Activated T-cell treated with anti-CD3 and anti-CD28 coated beads, Interleukin-2, amount 50 U/mL, for 48 hours (primary cell): ENCODE data around the gene NADK2.

Experiments
- DNase-seq, 2 experiments: peaks; one replicate each; pipeline ENCODE4 v3.0.0-alpha.2; 2020

NADK2 gene

GRCh38 chr5:36156619-36157018 is 85.1 kb downstream of the NADK2 start:
- DNase-seq, result no peak

DNA sequence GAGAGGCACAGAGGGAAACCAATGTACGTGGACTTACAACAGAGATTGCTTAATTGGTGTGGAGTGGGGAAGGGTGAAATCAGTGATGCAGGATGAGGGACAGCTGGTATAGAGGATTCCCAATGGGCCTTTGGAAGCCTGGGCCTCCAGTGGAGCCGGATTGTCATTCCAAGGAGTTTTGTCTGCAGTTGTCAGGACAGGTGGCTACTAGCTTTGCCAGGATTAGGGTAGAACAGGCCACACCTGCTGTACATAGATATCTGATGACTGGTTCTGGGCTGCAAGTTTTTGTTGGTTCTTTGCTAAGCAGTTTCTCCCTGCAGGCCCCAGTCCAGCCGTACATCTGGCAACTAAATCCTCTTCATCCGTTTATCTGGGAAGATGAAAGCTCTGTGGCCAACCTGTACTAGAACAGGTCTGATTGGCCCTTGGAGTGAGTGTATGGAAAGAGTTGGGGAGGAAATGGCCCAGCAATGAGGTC is 85.6 kb downstream of the NADK2 start:
- no peak for DNase-seq

GRCh38 chr5:36155291-36155690 is 86.4 kb downstream of the NADK2 start:
- DNase-seq, result no peak

- DNase-seq, result no peak
These were observed 88.0 kb downstream of the NADK2 start for GRCh38 chr5:36153726-36154125.

DNA sequence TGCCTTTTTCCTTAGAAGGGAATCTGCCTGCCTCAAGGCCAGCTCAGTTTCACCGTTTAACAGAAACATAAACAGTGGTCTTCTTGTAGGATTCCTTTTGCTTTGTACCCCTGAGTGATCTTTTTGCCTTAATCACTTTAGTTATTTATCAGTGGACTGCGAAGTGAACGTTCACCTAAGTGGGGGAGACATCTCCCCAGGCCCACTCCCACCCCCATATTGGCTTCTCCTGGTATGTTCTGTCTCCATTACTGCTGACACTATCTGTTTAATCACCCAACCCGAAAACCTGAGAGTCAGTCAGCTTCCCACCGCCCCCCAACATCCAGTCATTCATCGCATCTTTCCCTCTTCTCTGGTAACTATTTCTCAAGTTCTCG is 88.4 kb downstream of the NADK2 start:
- DNase-seq, result no peak

GRCh38 chr5:36152324-36153297 is 89.1 kb downstream of the NADK2 start:
- peak; percentile 26 to 28 for DNase-seq

- peak; percentile 97 for DNase-seq
These were observed 90.0 kb downstream of the NADK2 start, which contains the start of the genes LMBRD2 and SKP2 for GRCh38 chr5:36151434-36152323. TSS of gene LMBRD2 (minus strand) at chr5:36151887. CDS start at chr5:36143349, 8,538 bp downstream. TSS of gene SKP2 (plus strand) at chr5:36152111. CDS start at chr5:36152263, 152 bp downstream.

GRCh38 chr5:36150676-36151433 is 90.9 kb downstream of the NADK2 start:
- DNase-seq, result peak; percentile 58 to 71

DNA sequence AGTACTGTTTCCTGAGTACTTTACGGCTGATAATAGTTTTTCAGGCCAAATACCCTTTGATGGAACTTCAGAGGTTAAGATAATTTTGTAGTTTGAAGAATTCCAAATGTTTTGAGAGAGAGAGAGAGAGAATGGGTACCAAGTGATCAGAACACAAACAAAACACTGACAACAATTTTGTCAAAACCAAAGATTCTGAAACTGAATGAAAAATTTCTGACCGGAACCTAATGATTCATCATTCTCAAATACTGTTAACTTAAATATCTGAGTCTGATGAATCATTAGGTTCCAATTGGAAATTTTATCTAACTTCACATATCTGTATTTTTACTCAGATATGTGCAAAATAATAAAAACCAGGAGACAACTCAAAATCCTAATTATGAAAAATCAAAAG is 94.0 kb downstream of the NADK2 start:
- DNase-seq, result no peak

GRCh38 chr5:36146390-36146789 is 95.3 kb downstream of the NADK2 start:
- DNase-seq, result no peak

GRCh38 chr5:36145311-36145710 is 96.4 kb downstream of the NADK2 start:
- DNase-seq, result no peak
